ENCODE results near the gene GLA.

The GLA gene

GRCh38 chrX:101417981-101418841, 10.5 kb upstream of the GLA start (continued):
- TF ChIP-seq ZFP69B (tag by site-specific recombination; IDR thresholded peaks at IDR 0.05): peak; percentile 21; the same call in 1 of the 2 replicates
- TF ChIP-seq ZBTB48 (tag by site-specific recombination; IDR thresholded peaks at IDR 0.05): peak; percentile 61; the same call in 1 of the 2 replicates
- TF ChIP-seq ZNF155 (tag by site-specific recombination; IDR thresholded peaks at IDR 0.05): no peak
- peak; percentile 50; the same call in 1 of the 2 replicates for TF ChIP-seq GLIS1 (tag by site-specific recombination; IDR thresholded peaks at IDR 0.05)
- peak; percentile 54; the same call in 1 of the 2 replicates for TF ChIP-seq ZNF2 (tag by site-specific recombination; IDR thresholded peaks at IDR 0.05)

GRCh38 chrX:101417190-101417589, 9.5 kb upstream of the GLA start:
- Histone ChIP-seq H3K27ac (ENCODE audit: extremely low read depth, low read depth, low read length) (no peak overlapping the region), H3K36me3 (ENCODE audit: control insufficient read depth in 2 of 2, insufficient read depth in 1 of 2, low read length in 2 of 2) (peaks cover 0 to 19% of the 10 kb centered on the region in 2 experiments; a peak in 1 of 3 replicates), H3K4me1 (ENCODE audit: control insufficient read depth, insufficient read depth, low read length) (0 out of 2 replicates have a peak, but pooled peaks cover 2% of the 10 kb centered on the region), H3K9me3 (ENCODE audit: control insufficient read depth, insufficient read depth, low read depth, low read length) (no peaks in the 10 kb centered on the region), H3K4me3 (ENCODE audit: low read depth, low read length) (no peak overlapping the region)
- ChIA-PET POLR2A (interaction anchor here (0.9 kb wide), 1 partner anchor 27 kb away, joined by 4 read pairs; the partner anchor contains the start of gene RPL36A), CTCF (interaction anchor here (1.0 to 5.0 kb wide), 4 partner anchors 10 to 387 kb away, joined by 3 to 28 read pairs (median 7); no protein-coding TSS in a partner anchor)
- TF ChIP-seq ZSCAN18 (tag by site-specific recombination; IDR thresholded peaks at IDR 0.05): no peak
- TF ChIP-seq ZNF274 (IDR thresholded peaks at IDR 0.05; ENCODE audit: low read length): no peak
- TF ChIP-seq ZNF274 (tag by site-specific recombination; IDR thresholded peaks at IDR 0.05; ENCODE audit: borderline replicate concordance): no peak
- TF ChIP-seq HOXC10 (CRISPR knock-in tag; IDR thresholded peaks at IDR 0.05): no peak
- TF ChIP-seq ZNF18 (tag by site-specific recombination; IDR thresholded peaks at IDR 0.05): no peak
- no peak for TF ChIP-seq ZNF623 (tag by site-specific recombination; IDR thresholded peaks at IDR 0.05)
- no peak for TF ChIP-seq ZNF155 (tag by site-specific recombination; IDR thresholded peaks at IDR 0.05)

- no peak for TF ChIP-seq ZNF140 (tag by site-specific recombination; IDR thresholded peaks at IDR 0.05)
- TF ChIP-seq ZBTB21 (tag by site-specific recombination; IDR thresholded peaks at IDR 0.05): no peak
- Histone ChIP-seq H3K9me3 (ENCODE audit: control insufficient read depth, insufficient read depth, low read depth, low read length) (no peaks in the 10 kb centered on the region), H3K4me3 (ENCODE audit: low read depth, low read length) (no peak overlapping the region), H3K4me1 (ENCODE audit: control insufficient read depth, insufficient read depth, low read length) (0 out of 2 replicates have a peak, but pooled peaks cover 2% of the 10 kb centered on the region), H3K27ac (ENCODE audit: extremely low read depth, low read depth, low read length) (no peak overlapping the region), H3K36me3 (ENCODE audit: control insufficient read depth in 2 of 2, insufficient read depth in 1 of 2, low read length in 2 of 2) (peaks cover 0 to 24% of the 10 kb centered on the region in 2 experiments; a peak in 1 of 3 replicates)
- ChIA-PET POLR2A (interaction anchor here (0.6 kb wide), 1 partner anchor 71 kb away, joined by 3 read pairs; no protein-coding TSS in a partner anchor), CTCF (interaction anchor here (0.7 to 5.0 kb wide), 6 partner anchors 11 to 1080 kb away, joined by 3 to 28 read pairs (median 5); no protein-coding TSS in a partner anchor)
Observed at GRCh38 chrX:101416691-101417090, 9.0 kb upstream of the GLA start.

Data from HEK293 (cell line).